Heart left ventricle (tissue), 13 donors: ENCODE data around the gene ZC3H18.

ENCODE experiments used
- CTCF ChIP-seq, 12 donors: fragments of 200-600 bp; sonication (generic) in 4 of 12; IDR thresholded peaks; one replicate each; pipeline versions ENCODE4 v1.5.0 to v1.8.0; 2018 to 2022; ENCODE audit warnings: antibody characterized with exemption in 12 of 12, mild to moderate bottlenecking in 5 of 12
- POLR2A ChIP-seq, 2 donors: fragments of 450-650 bp; IDR thresholded peaks; one replicate each; pipeline ENCODE4 v1.6.1; 2017; ENCODE audit warnings: antibody characterized with exemption in 2 of 2, mild to moderate bottlenecking in 2 of 2, moderate library complexity in 2 of 2
- donor health status: ischemic (EF 13 %, LVEDD 7.1; RV severe dilation, severe dysfunction).
- donor health status: DM: no; HTN: yes; CAD: no.
- donor health status: DM: no; HTN: no; CAD: no.
- donor health status: ischemic (EF 25% LVEDD 6.9; RV normal size, moderate dysfunction).
- donor health status: ischemic (EF 25% LVEDD 5.7; RV mildly dilated, moderate dysfunction).
- donor health status: ischemic (EF 35%, LVEDD 5.7; RV mildly dilated, moderate dysfunction).
- donor health status: nonischemic (EF 11% LVEDD 7.7; RV severe dilation, severe dysfunction).
- donor health status: DM: yes; HTN: yes; CAD: no.
- donor health status: PGD.
- donor health status: ischemic (EF 29% LVEDD 5.4; RV normal size, mild dysfunction).
- donor health status: nonischemic (EF 23%, LVEDD 6.1; RV moderate dilation, normal function).

GRCh38 chr16:88536510-88536909, 33.7 kb upstream of the ZC3H18 start:
- TF ChIP-seq CTCF (IDR thresholded peaks at IDR 0.05), result no peak
- TF ChIP-seq POLR2A (IDR thresholded peaks at IDR 0.05), result no peak
